ENCODE measurements around the gene CUL7.

DNA sequence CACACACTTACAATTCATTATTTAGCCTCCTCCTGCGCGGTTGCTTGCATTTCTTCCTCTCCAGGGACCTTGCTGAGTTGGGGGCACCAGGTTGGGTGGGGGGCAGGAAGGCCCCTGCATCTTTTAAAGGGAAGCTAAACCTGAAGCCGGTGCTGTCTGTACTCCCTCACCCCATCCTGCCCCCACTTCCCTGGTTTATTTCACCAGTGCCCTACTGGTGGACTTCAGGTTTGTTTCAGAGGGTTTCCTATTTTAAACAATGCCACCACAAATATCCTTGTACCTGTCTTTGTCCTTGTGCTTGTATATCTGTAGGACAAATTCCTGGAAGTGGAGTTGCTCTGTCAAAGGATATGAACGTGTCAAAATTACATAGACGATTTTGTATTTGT lies 43.4 kb upstream of the CUL7 start:
- TF ChIP-seq EZH2 (IDR thresholded peaks at IDR 0.05; ENCODE audit: insufficient read depth, poor library complexity, severe bottlenecking) = no peak
- no peak for TF ChIP-seq EZH2phosphoT487 (IDR thresholded peaks at IDR 0.05; ENCODE audit: insufficient read depth, low read depth)
